Gastroesophageal sphincter (tissue), 3 donors: Measurements from ENCODE around the gene NSFL1C.

Experiments
- CTCF ChIP-seq, 4 experiments: fragments of 200-600 bp in 2 of 4; fragments of 450-650 bp in 2 of 4; sonication (generic) in 1 of 4; IDR thresholded peaks; one replicate each; pipeline ENCODE4 v1.5.1; 2017 to 2019; ENCODE audit warnings: antibody characterized with exemption in 4 of 4, mild to moderate bottlenecking in 2 of 4, moderate library complexity in 2 of 4
- EP300 ChIP-seq: sonication (generic); formaldehyde crosslinking; IDR thresholded peaks from one replicate; pipeline ENCODE4 v1.6.1; 2017; ENCODE audit warnings: antibody characterized with exemption, mild to moderate bottlenecking
- POLR2A ChIP-seq, 2 donors: fragments of 450-650 bp; IDR thresholded peaks; one replicate each; pipeline ENCODE4 v1.6.1; 2017; ENCODE audit warnings: antibody characterized with exemption in 2 of 2, mild to moderate bottlenecking in 2 of 2, moderate library complexity in 1 of 2
- POLR2AphosphoS5 ChIP-seq: sonication (generic); formaldehyde crosslinking; IDR thresholded peaks from one replicate; pipeline ENCODE4 v1.6.1; 2017; ENCODE audit warnings: antibody characterized with exemption

DNA sequence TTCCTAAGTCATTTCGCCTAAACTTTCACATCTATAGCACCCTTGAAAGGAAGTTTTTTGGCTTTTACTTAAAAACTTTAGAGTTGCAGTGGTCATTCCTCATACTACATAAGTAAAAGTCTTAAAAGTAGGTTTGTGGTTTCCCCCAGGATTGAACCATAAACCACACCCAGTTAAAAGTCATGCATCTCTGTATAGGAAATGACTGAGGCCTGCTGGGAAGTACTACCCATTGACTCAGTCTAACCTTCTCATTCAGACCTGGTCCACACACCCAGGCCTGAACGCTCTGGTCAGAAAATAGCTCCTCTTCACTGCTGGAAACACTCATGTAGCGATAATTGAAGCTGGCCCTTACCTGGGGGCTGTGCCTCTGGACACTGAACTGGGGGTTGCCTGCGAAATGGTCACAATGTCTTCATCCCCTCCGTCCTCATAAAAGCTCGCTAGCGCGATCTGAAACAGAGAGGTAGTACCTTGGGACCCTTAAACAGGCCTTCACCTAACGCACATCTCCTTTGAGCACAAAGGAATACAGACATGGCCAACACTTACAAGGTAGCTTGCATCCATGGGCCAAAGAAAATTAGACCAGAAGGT is 2.6 kb downstream of the NSFL1C start:
- TF ChIP-seq POLR2AphosphoS5: no peak
- no peak for TF ChIP-seq CTCF (IDR thresholded peaks at IDR 0.05)
- TF ChIP-seq POLR2A (IDR thresholded peaks at IDR 0.05): no peak
- TF ChIP-seq EP300: no peak
